Vagina (tissue), 2 donors: ENCODE data around the gene ZBTB20.

ENCODE experiments used
- CTCF ChIP-seq, 3 experiments: fragments of 450-650 bp in 2 of 3; fragments of 200-600 bp in 1 of 3; sonication (generic) in 1 of 3; IDR thresholded peaks; one replicate each; pipeline ENCODE4 v1.5.1; 2017 to 2019; ENCODE audit warnings: antibody characterized with exemption in 3 of 3, mild to moderate bottlenecking in 2 of 3, moderate library complexity in 2 of 3
- POLR2A ChIP-seq, 2 donors: fragments of 450-650 bp; IDR thresholded peaks; one replicate each; pipeline ENCODE4 v1.6.1; 2017; ENCODE audit warnings: antibody characterized with exemption in 2 of 2, mild to moderate bottlenecking in 2 of 2, moderate library complexity in 2 of 2
- POLR2AphosphoS5 ChIP-seq, 2 donors: sonication (generic); formaldehyde crosslinking; IDR thresholded peaks; one replicate each; pipeline ENCODE4 v1.9.0; 2017; ENCODE audit warnings: antibody characterized with exemption in 2 of 2, mild to moderate bottlenecking in 2 of 2, low read depth in 1 of 2; ENCODE audit not compliant: insufficient read depth in 1 of 2

GRCh38 chr3:114675104-114675503 is 472.0 kb downstream of the ZBTB20 start:
- TF ChIP-seq POLR2A (IDR thresholded peaks at IDR 0.05) (no peak), CTCF (IDR thresholded peaks at IDR 0.05) (no peak), POLR2AphosphoS5 (IDR thresholded peaks at IDR 0.05; ENCODE audit: insufficient read depth in 1 of 2, low read depth in 1 of 2) (no peak)
